ENCODE data around the gene CCDC178.

The CCDC178 gene

DNA sequence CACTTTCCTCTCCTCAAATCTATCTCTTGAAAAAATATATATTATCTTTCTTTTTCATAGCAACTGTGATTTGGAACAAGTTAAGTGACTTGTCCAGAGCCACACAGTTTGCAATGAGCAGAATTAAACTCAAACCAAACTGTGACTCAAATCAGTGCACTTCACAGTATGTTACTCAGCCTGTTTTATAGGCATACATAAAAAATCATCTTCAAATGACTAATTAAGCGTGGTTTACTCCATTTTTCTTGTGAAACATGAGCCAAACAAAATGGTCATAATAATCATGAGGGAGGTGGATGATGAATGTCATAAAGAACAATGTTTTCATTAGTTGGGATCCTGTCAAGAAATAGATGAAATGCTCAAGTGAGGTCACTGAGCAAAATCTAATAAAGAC, 6.1 kb upstream of the CCDC178 start:
- H3K4me2 ChIP-seq (ENCODE audit: low read depth, low read length, poor library complexity, severe bottlenecking), result no peak overlapping the region
- H3K79me2 ChIP-seq (ENCODE audit: insufficient read depth, low read length), result no peaks in the 10 kb centered on the region
- no peak overlapping the region for H3K27ac ChIP-seq (ENCODE audit: low read depth, low read length)
- no peaks in the 10 kb centered on the region for H3F3A ChIP-seq (ENCODE audit: insufficient read depth)
- no peak overlapping the region for H3K9ac ChIP-seq (ENCODE audit: low read length)
- H3K27me3 ChIP-seq (ENCODE audit: low read length), result no peaks in the 10 kb centered on the region
- H3K36me3 ChIP-seq (ENCODE audit: low read length), result no peaks in the 10 kb centered on the region
- H3K9me2 ChIP-seq (replicated peaks; ENCODE audit: insufficient read depth, low read length), result no peaks in the 10 kb centered on the region
- no peak overlapping the region for H3K4me3 ChIP-seq (ENCODE audit: insufficient read depth, low read length, poor library complexity, severe bottlenecking)
- TF ChIP-seq EZH2phosphoT487 (conservative IDR thresholded peaks at IDR 0.05; ENCODE audit: low read length), result no peak
- TF ChIP-seq, protein P1, sequence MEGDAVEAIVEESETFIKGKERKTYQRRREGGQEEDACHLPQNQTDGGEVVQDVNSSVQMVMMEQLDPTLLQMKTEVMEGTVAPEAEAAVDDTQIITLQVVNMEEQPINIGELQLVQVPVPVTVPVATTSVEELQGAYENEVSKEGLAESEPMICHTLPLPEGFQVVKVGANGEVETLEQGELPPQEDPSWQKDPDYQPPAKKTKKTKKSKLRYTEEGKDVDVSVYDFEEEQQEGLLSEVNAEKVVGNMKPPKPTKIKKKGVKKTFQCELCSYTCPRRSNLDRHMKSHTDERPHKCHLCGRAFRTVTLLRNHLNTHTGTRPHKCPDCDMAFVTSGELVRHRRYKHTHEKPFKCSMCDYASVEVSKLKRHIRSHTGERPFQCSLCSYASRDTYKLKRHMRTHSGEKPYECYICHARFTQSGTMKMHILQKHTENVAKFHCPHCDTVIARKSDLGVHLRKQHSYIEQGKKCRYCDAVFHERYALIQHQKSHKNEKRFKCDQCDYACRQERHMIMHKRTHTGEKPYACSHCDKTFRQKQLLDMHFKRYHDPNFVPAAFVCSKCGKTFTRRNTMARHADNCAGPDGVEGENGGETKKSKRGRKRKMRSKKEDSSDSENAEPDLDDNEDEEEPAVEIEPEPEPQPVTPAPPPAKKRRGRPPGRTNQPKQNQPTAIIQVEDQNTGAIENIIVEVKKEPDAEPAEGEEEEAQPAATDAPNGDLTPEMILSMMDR (IDR thresholded peaks at IDR 0.05; ENCODE audit: insufficient read depth, low read length, poor library complexity, severe bottlenecking), result no peak
- H4K20me1 ChIP-seq (ENCODE audit: low read depth, low read length), result no peaks in the 10 kb centered on the region
- H2AFZ ChIP-seq (ENCODE audit: low read depth, low read length, severe bottlenecking), result no peak overlapping the region
- no peaks in the 10 kb centered on the region for H3K9me3 ChIP-seq (ENCODE audit: insufficient read depth, low read length)

DNA sequence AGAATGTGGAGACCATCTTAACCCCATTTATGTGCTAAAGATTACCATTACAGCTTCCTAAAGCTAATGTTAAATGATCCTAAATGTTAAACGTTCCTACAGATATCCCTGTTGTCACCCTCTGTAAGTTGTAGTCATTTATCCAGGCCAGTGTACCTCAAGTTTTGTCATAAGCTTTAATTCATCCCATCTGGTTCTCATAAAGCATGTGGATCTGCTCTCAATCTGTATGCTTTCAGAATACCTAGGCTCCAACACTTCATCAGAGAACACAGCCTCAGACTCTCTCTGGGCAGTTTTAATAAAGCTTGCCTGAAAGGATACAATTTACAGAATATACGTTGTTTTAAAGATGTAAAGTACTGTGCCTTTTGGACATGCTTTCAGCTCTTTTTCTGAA, 4.2 kb upstream of the CCDC178 start:
- H4K20me1 ChIP-seq (ENCODE audit: low read depth, low read length), result no peaks in the 10 kb centered on the region
- H3K79me2 ChIP-seq (ENCODE audit: insufficient read depth, low read length), result no peaks in the 10 kb centered on the region
- H3K4me2 ChIP-seq (ENCODE audit: low read depth, low read length, poor library complexity, severe bottlenecking), result no peak overlapping the region
- no peaks in the 10 kb centered on the region for H3K9me3 ChIP-seq (ENCODE audit: insufficient read depth, low read length)
- H3K4me3 ChIP-seq (ENCODE audit: insufficient read depth, low read length, poor library complexity, severe bottlenecking), result no peak overlapping the region
- no peak overlapping the region for H3K9ac ChIP-seq (ENCODE audit: low read length)
- H2AFZ ChIP-seq (ENCODE audit: low read depth, low read length, severe bottlenecking), result no peak overlapping the region
- H3F3A ChIP-seq (ENCODE audit: insufficient read depth), result no peaks in the 10 kb centered on the region
- no peak for TF ChIP-seq EZH2phosphoT487 (conservative IDR thresholded peaks at IDR 0.05; ENCODE audit: low read length)
- TF ChIP-seq, protein P1 (IDR thresholded peaks at IDR 0.05; ENCODE audit: insufficient read depth, low read length, poor library complexity, severe bottlenecking), result no peak
- H3K36me3 ChIP-seq (ENCODE audit: low read length), result no peaks in the 10 kb centered on the region
- H3K27ac ChIP-seq (ENCODE audit: low read depth, low read length), result no peak overlapping the region
- H3K27me3 ChIP-seq (ENCODE audit: low read length), result no peaks in the 10 kb centered on the region
- H3K9me2 ChIP-seq (replicated peaks; ENCODE audit: insufficient read depth, low read length), result no peaks in the 10 kb centered on the region

DNA sequence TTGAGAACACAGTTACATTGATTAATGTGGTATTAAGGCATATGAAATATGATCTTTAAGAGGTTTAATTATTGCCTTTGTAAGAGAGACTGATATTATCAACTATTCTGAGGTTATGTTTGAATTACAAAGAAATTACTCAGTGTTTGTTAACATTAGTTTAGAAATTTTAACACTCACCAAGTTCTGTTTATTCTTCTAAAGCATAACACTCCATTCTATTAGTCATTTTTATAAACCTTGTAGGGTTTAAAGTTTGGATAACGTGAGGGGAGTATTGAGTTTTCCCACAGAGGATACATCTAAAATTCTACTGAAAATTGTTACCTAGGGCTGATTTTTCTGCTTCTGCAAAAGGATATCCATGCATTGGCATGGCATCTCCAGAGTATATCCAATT, 7.7 kb downstream of the CCDC178 start:
- no peak overlapping the region for H3K4me2 ChIP-seq (ENCODE audit: low read depth, low read length, poor library complexity, severe bottlenecking)
- H2AFZ ChIP-seq (ENCODE audit: low read depth, low read length, severe bottlenecking), result no peak overlapping the region
- H3F3A ChIP-seq (ENCODE audit: insufficient read depth), result no peaks in the 10 kb centered on the region
- H3K27me3 ChIP-seq (ENCODE audit: low read length), result no peaks in the 10 kb centered on the region
- no peaks in the 10 kb centered on the region for H3K9me3 ChIP-seq (ENCODE audit: insufficient read depth, low read length)
- no peak overlapping the region for H3K9ac ChIP-seq (ENCODE audit: low read length)
- TF ChIP-seq, protein P1 (IDR thresholded peaks at IDR 0.05; ENCODE audit: insufficient read depth, low read length, poor library complexity, severe bottlenecking), result no peak
- no peak for TF ChIP-seq EZH2phosphoT487 (conservative IDR thresholded peaks at IDR 0.05; ENCODE audit: low read length)
- no peaks in the 10 kb centered on the region for H3K79me2 ChIP-seq (ENCODE audit: insufficient read depth, low read length)
- H4K20me1 ChIP-seq (ENCODE audit: low read depth, low read length), result no peaks in the 10 kb centered on the region; the same call in 1 of the 2 replicates
- H3K4me3 ChIP-seq (ENCODE audit: insufficient read depth, low read length, poor library complexity, severe bottlenecking), result no peak overlapping the region
- H3K9me2 ChIP-seq (replicated peaks; ENCODE audit: insufficient read depth, low read length), result no peaks in the 10 kb centered on the region
- no peak overlapping the region for H3K27ac ChIP-seq (ENCODE audit: low read depth, low read length)
- no peaks in the 10 kb centered on the region for H3K36me3 ChIP-seq (ENCODE audit: low read length)

Data from SU-DHL-6 (cell line).